Measurements from ENCODE around the gene BLID.

- TF ChIP-seq TCF7L2 (IDR thresholded peaks at IDR 0.05; ENCODE audit: borderline replicate concordance, low read depth, low read length) (no peak), ZNF488 (tag by site-specific recombination; IDR thresholded peaks at IDR 0.05) (no peak), ZNF112 (tag by site-specific recombination; IDR thresholded peaks at IDR 0.05) (no peak), ZNF24 (tag by site-specific recombination; IDR thresholded peaks at IDR 0.05) (no peak), REST (tag by site-specific recombination; IDR thresholded peaks at IDR 0.05) (no peak), ZNF747 (tag by site-specific recombination; IDR thresholded peaks at IDR 0.05) (no peak), ZNF274 (IDR thresholded peaks at IDR 0.05; ENCODE audit: low read length) (no peak), ZNF274 (tag by site-specific recombination; IDR thresholded peaks at IDR 0.05; ENCODE audit: borderline replicate concordance) (no peak)
- TF ChIP-seq, protein P1, sequence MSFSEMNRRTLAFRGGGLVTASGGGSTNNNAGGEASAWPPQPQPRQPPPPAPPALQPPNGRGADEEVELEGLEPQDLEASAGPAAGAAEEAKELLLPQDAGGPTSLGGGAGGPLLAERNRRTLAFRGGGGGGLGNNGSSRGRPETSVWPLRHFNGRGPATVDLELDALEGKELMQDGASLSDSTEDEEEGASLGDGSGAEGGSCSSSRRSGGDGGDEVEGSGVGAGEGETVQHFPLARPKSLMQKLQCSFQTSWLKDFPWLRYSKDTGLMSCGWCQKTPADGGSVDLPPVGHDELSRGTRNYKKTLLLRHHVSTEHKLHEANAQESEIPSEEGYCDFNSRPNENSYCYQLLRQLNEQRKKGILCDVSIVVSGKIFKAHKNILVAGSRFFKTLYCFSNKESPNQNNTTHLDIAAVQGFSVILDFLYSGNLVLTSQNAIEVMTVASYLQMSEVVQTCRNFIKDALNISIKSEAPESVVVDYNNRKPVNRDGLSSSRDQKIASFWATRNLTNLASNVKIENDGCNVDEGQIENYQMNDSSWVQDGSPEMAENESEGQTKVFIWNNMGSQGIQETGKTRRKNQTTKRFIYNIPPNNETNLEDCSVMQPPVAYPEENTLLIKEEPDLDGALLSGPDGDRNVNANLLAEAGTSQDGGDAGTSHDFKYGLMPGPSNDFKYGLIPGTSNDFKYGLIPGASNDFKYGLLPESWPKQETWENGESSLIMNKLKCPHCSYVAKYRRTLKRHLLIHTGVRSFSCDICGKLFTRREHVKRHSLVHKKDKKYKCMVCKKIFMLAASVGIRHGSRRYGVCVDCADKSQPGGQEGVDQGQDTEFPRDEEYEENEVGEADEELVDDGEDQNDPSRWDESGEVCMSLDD (tag by site-specific recombination; IDR thresholded peaks at IDR 0.05): no peak
- TF ChIP-seq, protein P2, sequence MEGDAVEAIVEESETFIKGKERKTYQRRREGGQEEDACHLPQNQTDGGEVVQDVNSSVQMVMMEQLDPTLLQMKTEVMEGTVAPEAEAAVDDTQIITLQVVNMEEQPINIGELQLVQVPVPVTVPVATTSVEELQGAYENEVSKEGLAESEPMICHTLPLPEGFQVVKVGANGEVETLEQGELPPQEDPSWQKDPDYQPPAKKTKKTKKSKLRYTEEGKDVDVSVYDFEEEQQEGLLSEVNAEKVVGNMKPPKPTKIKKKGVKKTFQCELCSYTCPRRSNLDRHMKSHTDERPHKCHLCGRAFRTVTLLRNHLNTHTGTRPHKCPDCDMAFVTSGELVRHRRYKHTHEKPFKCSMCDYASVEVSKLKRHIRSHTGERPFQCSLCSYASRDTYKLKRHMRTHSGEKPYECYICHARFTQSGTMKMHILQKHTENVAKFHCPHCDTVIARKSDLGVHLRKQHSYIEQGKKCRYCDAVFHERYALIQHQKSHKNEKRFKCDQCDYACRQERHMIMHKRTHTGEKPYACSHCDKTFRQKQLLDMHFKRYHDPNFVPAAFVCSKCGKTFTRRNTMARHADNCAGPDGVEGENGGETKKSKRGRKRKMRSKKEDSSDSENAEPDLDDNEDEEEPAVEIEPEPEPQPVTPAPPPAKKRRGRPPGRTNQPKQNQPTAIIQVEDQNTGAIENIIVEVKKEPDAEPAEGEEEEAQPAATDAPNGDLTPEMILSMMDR (tag by site-specific recombination; IDR thresholded peaks at IDR 0.05): no peak
Observed at GRCh38 chr11:122163053-122163819, 47.2 kb upstream of the BLID start.
